WTC11 (cell line): Measurements from ENCODE around the gene CHST15. TPM values are rescaled to one million over a fixed set of nuclear protein-coding genes. Genes with fewer than 3 reads are reported as not detected.
A peak's percentile ranks its signal among the peaks of the same experiment; 100 is the strongest.

ENCODE experiments used
- ATAC-seq: fragments of 200-7000 bp; cut with Tn5 transposase; 2 replicates; pipeline ENCODE4 v1.10.0; 2021; ENCODE audit warnings: mild to moderate bottlenecking, moderate library complexity
- CTCF ChIA-PET: fragments of 300-600 bp; sonication (Branson Sonifier 250); formaldehyde crosslinking; loops from one replicate; lab custom pipeline; 2021; ENCODE audit warnings: antibody characterized with exemption; lab: Charles Lee
- POLR2A ChIA-PET: fragments of 350-600 bp; sonication (Branson Sonifier 250); formaldehyde crosslinking; loops from one replicate; lab custom pipeline; 2021; ENCODE audit warnings: antibody characterized with exemption; lab: Charles Lee
- DNase-seq: peaks from one replicate; pipeline ENCODE4 v3.0.0; 2021; ENCODE audit warnings: low spot score
- H3K27ac Mint-ChIP-seq: 2 replicates; pipeline ENCODE4 v1.8.0; 2021; ENCODE audit warnings: mixed read lengths
- H3K27me3 Mint-ChIP-seq: 2 replicates; pipeline ENCODE4 v1.8.0; 2021; ENCODE audit warnings: low read depth, mild to moderate bottlenecking, moderate library complexity, mixed read lengths
- H3K36me3 Mint-ChIP-seq: 2 replicates; pipeline ENCODE4 v1.8.0; 2021; ENCODE audit warnings: mixed read lengths
- H3K4me1 Mint-ChIP-seq: 2 replicates; pipeline ENCODE4 v1.8.0; 2022; ENCODE audit warnings: mixed read lengths
- H3K4me3 Mint-ChIP-seq: 2 replicates; pipeline ENCODE4 v1.8.0; 2021; ENCODE audit warnings: mild to moderate bottlenecking, moderate library complexity, mixed read lengths
- H3K9me3 Mint-ChIP-seq: 2 replicates; pipeline ENCODE4 v1.8.0; 2021; ENCODE audit warnings: mixed read lengths
- ATF1 ChIP-seq: sonication (generic); formaldehyde crosslinking; IDR thresholded peaks from 2 replicates; pipeline ENCODE4 v1.8.1; 2023; ENCODE audit warnings: mild to moderate bottlenecking, moderate library complexity, missing genetic modification reagents
- ATF3 ChIP-seq: sonication (generic); formaldehyde crosslinking; conservative IDR thresholded peaks from 2 replicates; pipeline ENCODE4 v1.8.1; 2022; ENCODE audit warnings: mild to moderate bottlenecking, missing genetic modification reagents
- CREM ChIP-seq: sonication (generic); formaldehyde crosslinking; IDR thresholded peaks from 2 replicates; pipeline ENCODE4 v1.8.1; 2022; ENCODE audit warnings: mild to moderate bottlenecking, missing genetic modification reagents, moderate library complexity
- EMX1 ChIP-seq: fragments of 250-450 bp; sonication (Bioruptor Pico); IDR thresholded peaks from 2 replicates; pipeline ENCODE4 v1.8.0; 2021; ENCODE audit warnings: mild to moderate bottlenecking
- ESRRA ChIP-seq: sonication (generic); formaldehyde crosslinking; IDR thresholded peaks from 2 replicates; pipeline ENCODE4 v1.8.1; 2022; ENCODE audit warnings: mild to moderate bottlenecking, missing genetic modification reagents, borderline replicate concordance
- GTF2I ChIP-seq: fragments of 250-450 bp; sonication (Bioruptor Pico); conservative IDR thresholded peaks from 2 replicates; pipeline ENCODE4 v1.4.0; 2021; ENCODE audit warnings: mild to moderate bottlenecking
- HMGA2 ChIP-seq: fragments of 250-450 bp; sonication (Bioruptor Pico); IDR thresholded peaks from 2 replicates; pipeline ENCODE4 v1.4.0; 2021; ENCODE audit warnings: mild to moderate bottlenecking, moderate library complexity
- MXD4 ChIP-seq: fragments of 250-450 bp; sonication (Bioruptor Pico); IDR thresholded peaks from 2 replicates; pipeline ENCODE4 v1.8.0; 2021; ENCODE audit warnings: mild to moderate bottlenecking, moderate library complexity, borderline replicate concordance
- NFYB ChIP-seq: sonication (generic); formaldehyde crosslinking; conservative IDR thresholded peaks from 2 replicates; pipeline ENCODE4 v1.8.0; 2022; ENCODE audit warnings: low read depth, missing genetic modification reagents
- PREB ChIP-seq: sonication (generic); formaldehyde crosslinking; IDR thresholded peaks from 2 replicates; pipeline ENCODE4 v1.8.1; 2022; ENCODE audit warnings: mild to moderate bottlenecking, missing genetic modification reagents, moderate library complexity, borderline replicate concordance
- RORB ChIP-seq: fragments of 250-450 bp; sonication (Bioruptor Pico); IDR thresholded peaks from 2 replicates; pipeline ENCODE4 v1.9.0; 2021; ENCODE audit warnings: mild to moderate bottlenecking
- SOX15 ChIP-seq: fragments of 250-450 bp; sonication (Bioruptor Pico); IDR thresholded peaks from 2 replicates; pipeline ENCODE4 v1.9.0; 2021; ENCODE audit warnings: mild to moderate bottlenecking
- SP1 ChIP-seq: sonication (generic); formaldehyde crosslinking; conservative IDR thresholded peaks from 2 replicates; pipeline ENCODE4 v1.8.1; 2022; ENCODE audit warnings: missing genetic modification reagents
- TEAD4 ChIP-seq: sonication (generic); formaldehyde crosslinking; IDR thresholded peaks from 2 replicates; pipeline ENCODE4 v1.8.0; 2022; ENCODE audit warnings: mild to moderate bottlenecking, missing genetic modification reagents
- ZMAT4 ChIP-seq: fragments of 250-450 bp; sonication (Bioruptor Pico); IDR thresholded peaks from 2 replicates; pipeline ENCODE4 v1.9.0; 2021; ENCODE audit warnings: mild to moderate bottlenecking
- ZNF232 ChIP-seq: sonication (generic); formaldehyde crosslinking; IDR thresholded peaks from 2 replicates; pipeline ENCODE4 v1.8.0; 2022; ENCODE audit warnings: mild to moderate bottlenecking, missing genetic modification reagents
- ZNF396 ChIP-seq: fragments of 250-450 bp; sonication (Bioruptor Pico); IDR thresholded peaks from 2 replicates; pipeline ENCODE4 v1.8.0; 2021; ENCODE audit warnings: mild to moderate bottlenecking, moderate library complexity, borderline replicate concordance
- total RNA-seq: library from RNA; stranded (reverse); gene quantifications from 3 replicates; pipeline ENCODE4 v1.2.3, GENCODE V29; 2021
- TF ChIP-seq, protein P1 (sequence below): sonication (generic); formaldehyde crosslinking; IDR thresholded peaks from 2 replicates; pipeline ENCODE4 v1.8.0; 2022; ENCODE audit warnings: mild to moderate bottlenecking, missing genetic modification reagents
- TF ChIP-seq, protein P2 (sequence below): sonication (generic); formaldehyde crosslinking; IDR thresholded peaks from 2 replicates; pipeline ENCODE4 v1.8.1; 2023; ENCODE audit warnings: mild to moderate bottlenecking, missing genetic modification reagents
- TF ChIP-seq, protein P3 (sequence below): sonication (generic); formaldehyde crosslinking; IDR thresholded peaks from 2 replicates; pipeline ENCODE4 v1.8.0; 2022; ENCODE audit warnings: mild to moderate bottlenecking, missing genetic modification reagents
- TF ChIP-seq, protein P4 (sequence below): fragments of 250-450 bp; sonication (Bioruptor Pico); IDR thresholded peaks from 2 replicates; pipeline ENCODE4 v2.1.2; 2022; ENCODE audit warnings: mild to moderate bottlenecking, moderate library complexity

CHST15 gene
- total RNA-seq, 1 experiment from 2014 or later, result 10.7 TPM

- TF ChIP-seq NFYB (CRISPR knock-in tag), result no peak
- no peak for TF ChIP-seq ESRRA (CRISPR knock-in tag)
- TF ChIP-seq ZMAT4, result no peak
- TF ChIP-seq, protein P1, sequence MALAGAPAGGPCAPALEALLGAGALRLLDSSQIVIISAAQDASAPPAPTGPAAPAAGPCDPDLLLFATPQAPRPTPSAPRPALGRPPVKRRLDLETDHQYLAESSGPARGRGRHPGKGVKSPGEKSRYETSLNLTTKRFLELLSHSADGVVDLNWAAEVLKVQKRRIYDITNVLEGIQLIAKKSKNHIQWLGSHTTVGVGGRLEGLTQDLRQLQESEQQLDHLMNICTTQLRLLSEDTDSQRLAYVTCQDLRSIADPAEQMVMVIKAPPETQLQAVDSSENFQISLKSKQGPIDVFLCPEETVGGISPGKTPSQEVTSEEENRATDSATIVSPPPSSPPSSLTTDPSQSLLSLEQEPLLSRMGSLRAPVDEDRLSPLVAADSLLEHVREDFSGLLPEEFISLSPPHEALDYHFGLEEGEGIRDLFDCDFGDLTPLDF (CRISPR knock-in tag), result no peak
- TF ChIP-seq ATF1 (CRISPR knock-in tag), result no peak
- TF ChIP-seq, protein P2, sequence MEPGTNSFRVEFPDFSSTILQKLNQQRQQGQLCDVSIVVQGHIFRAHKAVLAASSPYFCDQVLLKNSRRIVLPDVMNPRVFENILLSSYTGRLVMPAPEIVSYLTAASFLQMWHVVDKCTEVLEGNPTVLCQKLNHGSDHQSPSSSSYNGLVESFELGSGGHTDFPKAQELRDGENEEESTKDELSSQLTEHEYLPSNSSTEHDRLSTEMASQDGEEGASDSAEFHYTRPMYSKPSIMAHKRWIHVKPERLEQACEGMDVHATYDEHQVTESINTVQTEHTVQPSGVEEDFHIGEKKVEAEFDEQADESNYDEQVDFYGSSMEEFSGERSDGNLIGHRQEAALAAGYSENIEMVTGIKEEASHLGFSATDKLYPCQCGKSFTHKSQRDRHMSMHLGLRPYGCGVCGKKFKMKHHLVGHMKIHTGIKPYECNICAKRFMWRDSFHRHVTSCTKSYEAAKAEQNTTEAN (CRISPR knock-in tag), result no peak
- no peak for TF ChIP-seq HMGA2 (CRISPR knock-in tag)
- TF ChIP-seq ZNF396 (CRISPR knock-in tag), result no peak
- TF ChIP-seq MXD4, result no peak
- no peak for TF ChIP-seq SOX15 (CRISPR knock-in tag)
- TF ChIP-seq CREM, result no peak
- TF ChIP-seq, protein P3, sequence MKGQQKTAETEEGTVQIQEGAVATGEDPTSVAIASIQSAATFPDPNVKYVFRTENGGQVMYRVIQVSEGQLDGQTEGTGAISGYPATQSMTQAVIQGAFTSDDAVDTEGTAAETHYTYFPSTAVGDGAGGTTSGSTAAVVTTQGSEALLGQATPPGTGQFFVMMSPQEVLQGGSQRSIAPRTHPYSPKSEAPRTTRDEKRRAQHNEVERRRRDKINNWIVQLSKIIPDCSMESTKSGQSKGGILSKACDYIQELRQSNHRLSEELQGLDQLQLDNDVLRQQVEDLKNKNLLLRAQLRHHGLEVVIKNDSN (CRISPR knock-in tag), result no peak
- TF ChIP-seq, protein P4, sequence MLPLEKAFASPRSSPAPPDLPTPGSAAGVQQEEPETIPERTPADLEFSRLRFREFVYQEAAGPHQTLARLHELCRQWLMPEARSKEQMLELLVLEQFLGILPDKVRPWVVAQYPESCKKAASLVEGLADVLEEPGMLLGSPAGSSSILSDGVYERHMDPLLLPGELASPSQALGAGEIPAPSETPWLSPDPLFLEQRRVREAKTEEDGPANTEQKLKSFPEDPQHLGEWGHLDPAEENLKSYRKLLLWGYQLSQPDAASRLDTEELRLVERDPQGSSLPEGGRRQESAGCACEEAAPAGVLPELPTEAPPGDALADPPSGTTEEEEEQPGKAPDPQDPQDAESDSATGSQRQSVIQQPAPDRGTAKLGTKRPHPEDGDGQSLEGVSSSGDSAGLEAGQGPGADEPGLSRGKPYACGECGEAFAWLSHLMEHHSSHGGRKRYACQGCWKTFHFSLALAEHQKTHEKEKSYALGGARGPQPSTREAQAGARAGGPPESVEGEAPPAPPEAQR (CRISPR knock-in tag), result no peak
Observed at GRCh38 chr10:124012583-124012982, 80.8 kb downstream of the CHST15 start (continued).

DNA sequence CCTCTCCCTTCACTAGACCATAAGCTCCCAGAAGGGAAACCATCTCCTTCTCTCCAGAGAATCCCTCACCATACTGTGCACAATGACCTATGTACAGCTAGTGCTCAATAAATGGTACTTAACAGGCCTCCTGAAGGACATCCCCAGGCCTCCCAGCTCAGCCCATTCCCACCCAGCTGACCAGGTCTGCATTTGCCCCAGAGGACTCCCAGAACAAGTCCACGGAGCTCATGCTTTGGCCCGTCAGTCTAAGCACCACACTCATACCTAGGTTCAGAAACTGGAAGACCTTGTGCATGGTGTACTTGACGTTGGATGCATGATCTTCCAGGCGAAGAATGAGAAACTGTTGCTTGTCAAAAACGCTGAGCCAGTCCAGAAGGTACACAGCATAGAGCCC, 81.3 kb downstream of the CHST15 start:
- no peak for ATAC-seq
- peaks cover 34% of the 10 kb centered on the region for H3K36me3 Mint-ChIP-seq
- H3K4me3 Mint-ChIP-seq, result no peak overlapping the region
- peaks cover 37% of the 10 kb centered on the region for H3K4me1 Mint-ChIP-seq
- ChIA-PET CTCF (interaction anchor here (1.0 to 1.4 kb wide), 2 partner anchors 114 to 377 kb away, joined by 4 read pairs; no protein-coding TSS in a partner anchor), POLR2A (no interaction called here)
- H3K27me3 Mint-ChIP-seq, result no peaks in the 10 kb centered on the region
- H3K9me3 Mint-ChIP-seq, result peaks cover 10% of the 10 kb centered on the region
- no peak for TF ChIP-seq GTF2I (CRISPR knock-in tag)
- TF ChIP-seq TEAD4 (CRISPR knock-in tag), result no peak
- TF ChIP-seq SP1 (CRISPR knock-in tag), result no peak
- TF ChIP-seq RORB (CRISPR knock-in tag), result no peak
- no peak for TF ChIP-seq EMX1 (CRISPR knock-in tag)
- no peak for TF ChIP-seq PREB
- DNase-seq, result no peak
- no peak overlapping the region for H3K27ac Mint-ChIP-seq

- no peak overlapping the region for H3K4me3 Mint-ChIP-seq
- H3K4me1 Mint-ChIP-seq, result peaks cover 32% of the 10 kb centered on the region
- H3K9me3 Mint-ChIP-seq, result peaks cover 10% of the 10 kb centered on the region
- TF ChIP-seq ATF3 (CRISPR knock-in tag) (0 out of 2 replicates have a peak, but pooled peaks have one; percentile 20), ZNF232 (CRISPR knock-in tag) (no peak)
- no peaks in the 10 kb centered on the region for H3K27me3 Mint-ChIP-seq
- H3K36me3 Mint-ChIP-seq, result peaks cover 34% of the 10 kb centered on the region
- ATAC-seq (no peak), DNase-seq (no peak)
- ChIA-PET CTCF (interaction anchor here (1.0 to 1.4 kb wide), 5 partner anchors 16 to 439 kb away, joined by 3 to 4 read pairs (median 4); partner anchors contain the start of gene NKX1-2), POLR2A (no interaction called here)
- no peak overlapping the region for H3K27ac Mint-ChIP-seq
Observed at GRCh38 chr10:124011464-124011863, 81.9 kb downstream of the CHST15 start.
